WTC11 (cell line): ENCODE measurements around the gene PHF12. TPM values are rescaled to one million over a fixed set of nuclear protein-coding genes. Genes with fewer than 3 reads are reported as not detected.

ENCODE experiments used
- ATAC-seq: fragments of 200-7000 bp; cut with Tn5 transposase; 2 replicates; pipeline ENCODE4 v1.10.0; 2021; ENCODE audit warnings: mild to moderate bottlenecking, moderate library complexity
- CTCF ChIA-PET: fragments of 300-600 bp; sonication (Branson Sonifier 250); formaldehyde crosslinking; loops from one replicate; lab custom pipeline; 2021; ENCODE audit warnings: antibody characterized with exemption; lab: Charles Lee
- POLR2A ChIA-PET: fragments of 350-600 bp; sonication (Branson Sonifier 250); formaldehyde crosslinking; loops from one replicate; lab custom pipeline; 2021; ENCODE audit warnings: antibody characterized with exemption; lab: Charles Lee
- DNase-seq: peaks from one replicate; pipeline ENCODE4 v3.0.0; 2021; ENCODE audit warnings: low spot score
- H3K27ac Mint-ChIP-seq: 2 replicates; pipeline ENCODE4 v1.8.0; 2021; ENCODE audit warnings: mixed read lengths
- H3K27me3 Mint-ChIP-seq: 2 replicates; pipeline ENCODE4 v1.8.0; 2021; ENCODE audit warnings: low read depth, mild to moderate bottlenecking, moderate library complexity, mixed read lengths
- H3K36me3 Mint-ChIP-seq: 2 replicates; pipeline ENCODE4 v1.8.0; 2021; ENCODE audit warnings: mixed read lengths
- H3K4me1 Mint-ChIP-seq: 2 replicates; pipeline ENCODE4 v1.8.0; 2022; ENCODE audit warnings: mixed read lengths
- H3K4me3 Mint-ChIP-seq: 2 replicates; pipeline ENCODE4 v1.8.0; 2021; ENCODE audit warnings: mild to moderate bottlenecking, moderate library complexity, mixed read lengths
- H3K9me3 Mint-ChIP-seq: 2 replicates; pipeline ENCODE4 v1.8.0; 2021; ENCODE audit warnings: mixed read lengths
- ATF3 ChIP-seq: sonication (generic); formaldehyde crosslinking; conservative IDR thresholded peaks from 2 replicates; pipeline ENCODE4 v1.8.1; 2022; ENCODE audit warnings: mild to moderate bottlenecking, missing genetic modification reagents
- ATF6 ChIP-seq: sonication (generic); formaldehyde crosslinking; IDR thresholded peaks from 2 replicates; pipeline ENCODE4 v1.8.1; 2023; ENCODE audit warnings: mild to moderate bottlenecking, missing genetic modification reagents
- CBFB ChIP-seq: sonication (generic); formaldehyde crosslinking; IDR thresholded peaks from 2 replicates; pipeline ENCODE4 v1.8.1; 2022; ENCODE audit warnings: mild to moderate bottlenecking, low read depth, missing genetic modification reagents
- E2F4 ChIP-seq: sonication (generic); formaldehyde crosslinking; IDR thresholded peaks from 2 replicates; pipeline ENCODE4 v1.8.1; 2022; ENCODE audit warnings: low read depth, mild to moderate bottlenecking, moderate library complexity, missing genetic modification reagents, borderline replicate concordance
- E2F5 ChIP-seq: sonication (generic); formaldehyde crosslinking; IDR thresholded peaks from 2 replicates; pipeline ENCODE4 v1.8.1; 2022; ENCODE audit warnings: mild to moderate bottlenecking, moderate library complexity, missing genetic modification reagents
- ELF4 ChIP-seq: sonication (generic); formaldehyde crosslinking; IDR thresholded peaks from 2 replicates; pipeline ENCODE4 v1.8.1; 2022; ENCODE audit warnings: low read depth, mild to moderate bottlenecking, moderate library complexity, missing genetic modification reagents
- FOXJ3 ChIP-seq: sonication (generic); formaldehyde crosslinking; IDR thresholded peaks from 2 replicates; pipeline ENCODE4 v1.9.0; 2021; ENCODE audit warnings: missing genetic modification reagents, mild to moderate bottlenecking, borderline replicate concordance
- FOXP1 ChIP-seq: sonication (generic); formaldehyde crosslinking; IDR thresholded peaks from 2 replicates; pipeline ENCODE4 v1.8.0; 2022; ENCODE audit warnings: missing genetic modification reagents, mild to moderate bottlenecking, moderate library complexity, borderline replicate concordance
- KAT7 ChIP-seq: sonication (generic); formaldehyde crosslinking; IDR thresholded peaks from 2 replicates; pipeline ENCODE4 v1.8.1; 2023; ENCODE audit warnings: missing genetic modification reagents, mild to moderate bottlenecking, borderline replicate concordance
- NFATC4 ChIP-seq: fragments of 250-450 bp; sonication (Bioruptor Pico); IDR thresholded peaks from 2 replicates; pipeline ENCODE4 v1.9.0; 2021; ENCODE audit warnings: mild to moderate bottlenecking
- NFE2L1 ChIP-seq: sonication (generic); formaldehyde crosslinking; IDR thresholded peaks from 2 replicates; pipeline ENCODE4 v1.8.1; 2023; ENCODE audit warnings: missing genetic modification reagents
- OVOL2 ChIP-seq: fragments of 250-450 bp; sonication (Bioruptor Pico); IDR thresholded peaks from 2 replicates; pipeline ENCODE4 v1.9.0; 2021; ENCODE audit warnings: mild to moderate bottlenecking, borderline replicate concordance
- TP53 ChIP-seq: sonication (generic); formaldehyde crosslinking; IDR thresholded peaks from 2 replicates; pipeline ENCODE4 v1.8.1; 2023; ENCODE audit warnings: mild to moderate bottlenecking, missing genetic modification reagents
- USF2 ChIP-seq: sonication (generic); formaldehyde crosslinking; IDR thresholded peaks from 2 replicates; pipeline ENCODE4 v1.8.1; 2023; ENCODE audit warnings: mild to moderate bottlenecking, missing genetic modification reagents, moderate library complexity
- ZNF281 ChIP-seq: sonication (generic); formaldehyde crosslinking; IDR thresholded peaks from 2 replicates; pipeline ENCODE4 v1.8.0; 2023; ENCODE audit warnings: mild to moderate bottlenecking, missing genetic modification reagents
- ZNF532 ChIP-seq: fragments of 250-450 bp; sonication (Bioruptor Pico); IDR thresholded peaks from 2 replicates; pipeline ENCODE4 v1.9.0; 2021; ENCODE audit warnings: mild to moderate bottlenecking, borderline replicate concordance
- total RNA-seq: library from RNA; stranded (reverse); gene quantifications from 3 replicates; pipeline ENCODE4 v1.2.3, GENCODE V29; 2021

Gene PHF12
- total RNA-seq, 1 experiment from 2014 or later, result 69.8 TPM

- TF ChIP-seq KAT7 (CRISPR knock-in tag), result peak; percentile 94
- no peak for TF ChIP-seq ELF4 (CRISPR knock-in tag)
- TF ChIP-seq TP53 (CRISPR knock-in tag), result peak; percentile 73; the same call in 1 of the 2 replicates
- TF ChIP-seq NFE2L1 (CRISPR knock-in tag), result 0 out of 2 replicates have a peak, but pooled peaks have one; percentile 70
- no peak for TF ChIP-seq ZNF532 (CRISPR knock-in tag)
- no peak for TF ChIP-seq OVOL2 (CRISPR knock-in tag)
- TF ChIP-seq ZNF281, result no peak
- peak; percentile 30; the same call in 1 of the 2 replicates for TF ChIP-seq NFATC4 (CRISPR knock-in tag)
- TF ChIP-seq FOXJ3, result no peak
- TF ChIP-seq ATF6 (CRISPR knock-in tag), result 0 out of 2 replicates have a peak, but pooled peaks have one; percentile 25
- peak; percentile 88 for TF ChIP-seq FOXP1 (CRISPR knock-in tag)
- TF ChIP-seq E2F4, result no peak
- 0 out of 2 replicates have a peak, but pooled peaks have one; percentile 73 for TF ChIP-seq CBFB
- no peak for TF ChIP-seq ATF3 (CRISPR knock-in tag)
Observed at GRCh38 chr17:28896884-28897768, 54.2 kb downstream of the PHF12 start, which contains the start of gene FLOT2 (continued).

GRCh38 chr17:28896491-28896883 is 54.8 kb downstream of the PHF12 start:
- DNase-seq (no peak), ATAC-seq (no peak)
- no peaks in the 10 kb centered on the region for H3K9me3 Mint-ChIP-seq
- POLR2A ChIA-PET, result interaction anchor here (1.2 to 4.0 kb wide), 3 partner anchors 21 to 169 kb away, joined by 3 to 21 read pairs (median 9); partner anchors contain the start of gene NEK8
- CTCF ChIA-PET, result interaction anchor here (0.9 to 5.1 kb wide), 7 partner anchors 17 to 221 kb away, joined by 3 to 55 read pairs (median 6); partner anchors contain the start of genes NEK8 and TLCD1
- peaks cover 16% of the 10 kb centered on the region for H3K36me3 Mint-ChIP-seq
- H3K27me3 Mint-ChIP-seq, result no peaks in the 10 kb centered on the region
- peak overlapping the region; percentile 94 for H3K4me3 Mint-ChIP-seq
- peaks cover 27% of the 10 kb centered on the region for H3K4me1 Mint-ChIP-seq
- H3K27ac Mint-ChIP-seq, result peak overlapping the region; percentile 93
- TF ChIP-seq ZNF532 (CRISPR knock-in tag) (no peak), USF2 (CRISPR knock-in tag) (no peak), E2F5 (CRISPR knock-in tag) (no peak)
